HepG2 (cell line): Measurements from ENCODE around the gene FOXE3. TPM values are rescaled to one million over a fixed set of nuclear protein-coding genes. Genes with fewer than 3 reads are reported as not detected.

ENCODE experiments used
- BORCS8-MEF2B ChIP-seq: sonication (generic); formaldehyde crosslinking; IDR thresholded peaks from 2 replicates; pipeline ENCODE4 v1.8.0; 2022; ENCODE audit warnings: mild to moderate bottlenecking, missing genetic modification reagents
- CREB1 ChIP-seq, 2 experiments: fragments of 450-650 bp in 1 of 2; IDR thresholded peaks; 2 replicates each; pipeline ENCODE4 v1.6.1; 2016 to 2017; ENCODE audit warnings: control low read depth in 1 of 2, mild to moderate bottlenecking in 1 of 2, missing compliant biosample characterization in 1 of 2, missing genetic modification characterization in 1 of 2
- GABPB1 ChIP-seq: IDR thresholded peaks from 2 replicates; pipeline ENCODE4 v1.6.1; 2016; ENCODE audit warnings: mild to moderate bottlenecking, missing genetic modification reagents, moderate library complexity, missing compliant biosample characterization
- GTF3A ChIP-seq: sonication (generic); formaldehyde crosslinking; conservative IDR thresholded peaks from 2 replicates; pipeline ENCODE4 v1.4.0; 2020; ENCODE audit warnings: mild to moderate bottlenecking, missing genetic modification reagents
- HOXA3 ChIP-seq: sonication (generic); formaldehyde crosslinking; IDR thresholded peaks from 2 replicates; pipeline ENCODE4 v1.5.0; 2020; ENCODE audit warnings: missing genetic modification reagents
- JUND ChIP-seq: sonication (generic); formaldehyde crosslinking; IDR thresholded peaks from 2 replicates; pipeline ENCODE4 v1.8.0; 2022; ENCODE audit warnings: mild to moderate bottlenecking, missing genetic modification reagents
- MTA3 ChIP-seq: sonication (generic); formaldehyde crosslinking; IDR thresholded peaks from 2 replicates; pipeline ENCODE4 v1.4.0; 2020; ENCODE audit warnings: missing genetic modification reagents
- MTF1 ChIP-seq: sonication (generic); formaldehyde crosslinking; IDR thresholded peaks from 2 replicates; pipeline ENCODE4 v1.5.0; 2020; ENCODE audit warnings: missing genetic modification reagents
- SMC3 ChIP-seq: IDR thresholded peaks from 2 replicates; pipeline ENCODE4 v1.6.1; 2011; ENCODE audit warnings: low read length, improper control_type of control experiment
- SUZ12 ChIP-seq: fragments of 150-350 bp; IDR thresholded peaks from 2 replicates; pipeline ENCODE4 v1.6.1; 2014; ENCODE audit warnings: low read depth, low read length
- TOE1 ChIP-seq: sonication (generic); formaldehyde crosslinking; IDR thresholded peaks from 2 replicates; pipeline ENCODE4 v1.4.0; 2020; ENCODE audit warnings: mild to moderate bottlenecking, missing genetic modification reagents
- ZBTB34 ChIP-seq: sonication (generic); formaldehyde crosslinking; IDR thresholded peaks from 2 replicates; pipeline ENCODE4 v1.8.0; 2022; ENCODE audit warnings: mild to moderate bottlenecking, missing genetic modification reagents
- ZNF451 ChIP-seq: sonication (generic); formaldehyde crosslinking; IDR thresholded peaks from 2 replicates; pipeline ENCODE4 v1.5.0; 2020; ENCODE audit warnings: mild to moderate bottlenecking, missing genetic modification reagents
- ZNF724P ChIP-seq: sonication (generic); formaldehyde crosslinking; IDR thresholded peaks from 2 replicates; pipeline ENCODE4 v1.8.0; 2022; ENCODE audit warnings: missing genetic modification reagents, borderline replicate concordance
- ZNF891 ChIP-seq: sonication (generic); formaldehyde crosslinking; IDR thresholded peaks from 2 replicates; pipeline ENCODE4 v1.5.0; 2020; ENCODE audit warnings: mild to moderate bottlenecking, missing genetic modification reagents
- ZSCAN29 ChIP-seq: sonication (generic); formaldehyde crosslinking; conservative IDR thresholded peaks from 2 replicates; pipeline ENCODE4 v1.4.0; 2020; ENCODE audit warnings: mild to moderate bottlenecking, missing genetic modification reagents
- ZZZ3 ChIP-seq: sonication (generic); formaldehyde crosslinking; IDR thresholded peaks from 2 replicates; pipeline ENCODE4 v1.4.0; 2020; ENCODE audit warnings: missing genetic modification reagents, mild to moderate bottlenecking, borderline replicate concordance
- polyA plus RNA-seq, 8 experiments: library from polyadenylated mRNA; depleted of rRNA in 3 of 8; stranded (reverse) in 7 of 8; unstranded in 1 of 8; fragments of >200 nt; fragmentation: Illumina TruSeq in 4 of 8; extraction: Trizol in 4 of 8; gene quantifications; 2 replicates each; pipeline versions ENCODE4 v1.2.1 to v1.2.3, GENCODE V29; 2011 to 2016; ENCODE audit warnings: low read depth in 4 of 8, missing spikeins in 1 of 8, mixed read lengths in 1 of 8; ENCODE audit not compliant: insufficient read depth in 1 of 8
- total RNA-seq, 5 experiments: library from RNA; depleted of rRNA; stranded (reverse); fragments of >200 nt; fragmentation: Illumina TruSeq; extraction: Trizol; gene quantifications; 2 replicates each; pipeline ENCODE4 v1.2.3, GENCODE V29; 2016; ENCODE audit warnings: low read depth in 1 of 5
- TF ChIP-seq, protein P1 (sequence below): sonication (generic); formaldehyde crosslinking; IDR thresholded peaks from 2 replicates; pipeline ENCODE4 v1.4.0; 2020; ENCODE audit warnings: missing genetic modification reagents, borderline replicate concordance
- TF ChIP-seq, protein P2 (sequence below): sonication (generic); formaldehyde crosslinking; IDR thresholded peaks from 2 replicates; pipeline ENCODE4 v1.5.1; 2020; ENCODE audit warnings: missing genetic modification reagents, mild to moderate bottlenecking, borderline replicate concordance
- TF ChIP-seq, protein P3 (sequence below): IDR thresholded peaks from 2 replicates; pipeline ENCODE4 v1.6.1; 2016; ENCODE audit warnings: missing compliant biosample characterization, missing genetic modification reagents, borderline replicate concordance
- TF ChIP-seq, protein P4 (sequence below): IDR thresholded peaks from 2 replicates; pipeline ENCODE4 v1.6.1; 2012; ENCODE audit warnings: inconsistent platforms

FOXE3 gene
- total and polyA plus RNA-seq, 2 of the 13 experiments (the other 11 are each of a cell fraction or from before 2014, with no cell fraction given) = not detected

GRCh38 chr1:47436304-47436978 is 20.4 kb downstream of the FOXE3 start (continued):
- peak; percentile 69; the same call in 1 of the 2 replicates for TF ChIP-seq BORCS8-MEF2B
- TF ChIP-seq, protein P1, sequence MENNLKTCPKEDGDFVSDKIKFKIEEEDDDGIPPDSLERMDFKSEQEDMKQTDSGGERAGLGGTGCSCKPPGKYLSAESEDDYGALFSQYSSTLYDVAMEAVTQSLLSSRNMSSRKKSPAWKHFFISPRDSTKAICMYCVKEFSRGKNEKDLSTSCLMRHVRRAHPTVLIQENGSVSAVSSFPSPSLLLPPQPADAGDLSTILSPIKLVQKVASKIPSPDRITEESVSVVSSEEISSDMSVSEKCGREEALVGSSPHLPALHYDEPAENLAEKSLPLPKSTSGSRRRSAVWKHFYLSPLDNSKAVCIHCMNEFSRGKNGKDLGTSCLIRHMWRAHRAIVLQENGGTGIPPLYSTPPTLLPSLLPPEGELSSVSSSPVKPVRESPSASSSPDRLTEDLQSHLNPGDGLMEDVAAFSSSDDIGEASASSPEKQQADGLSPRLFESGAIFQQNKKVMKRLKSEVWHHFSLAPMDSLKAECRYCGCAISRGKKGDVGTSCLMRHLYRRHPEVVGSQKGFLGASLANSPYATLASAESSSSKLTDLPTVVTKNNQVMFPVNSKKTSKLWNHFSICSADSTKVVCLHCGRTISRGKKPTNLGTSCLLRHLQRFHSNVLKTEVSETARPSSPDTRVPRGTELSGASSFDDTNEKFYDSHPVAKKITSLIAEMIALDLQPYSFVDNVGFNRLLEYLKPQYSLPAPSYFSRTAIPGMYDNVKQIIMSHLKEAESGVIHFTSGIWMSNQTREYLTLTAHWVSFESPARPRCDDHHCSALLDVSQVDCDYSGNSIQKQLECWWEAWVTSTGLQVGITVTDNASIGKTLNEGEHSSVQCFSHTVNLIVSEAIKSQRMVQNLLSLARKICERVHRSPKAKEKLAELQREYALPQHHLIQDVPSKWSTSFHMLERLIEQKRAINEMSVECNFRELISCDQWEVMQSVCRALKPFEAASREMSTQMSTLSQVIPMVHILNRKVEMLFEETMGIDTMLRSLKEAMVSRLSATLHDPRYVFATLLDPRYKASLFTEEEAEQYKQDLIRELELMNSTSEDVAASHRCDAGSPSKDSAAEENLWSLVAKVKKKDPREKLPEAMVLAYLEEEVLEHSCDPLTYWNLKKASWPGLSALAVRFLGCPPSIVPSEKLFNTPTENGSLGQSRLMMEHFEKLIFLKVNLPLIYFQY = peak; percentile 29; the same call in 1 of the 2 replicates
- TF ChIP-seq, protein P2, sequence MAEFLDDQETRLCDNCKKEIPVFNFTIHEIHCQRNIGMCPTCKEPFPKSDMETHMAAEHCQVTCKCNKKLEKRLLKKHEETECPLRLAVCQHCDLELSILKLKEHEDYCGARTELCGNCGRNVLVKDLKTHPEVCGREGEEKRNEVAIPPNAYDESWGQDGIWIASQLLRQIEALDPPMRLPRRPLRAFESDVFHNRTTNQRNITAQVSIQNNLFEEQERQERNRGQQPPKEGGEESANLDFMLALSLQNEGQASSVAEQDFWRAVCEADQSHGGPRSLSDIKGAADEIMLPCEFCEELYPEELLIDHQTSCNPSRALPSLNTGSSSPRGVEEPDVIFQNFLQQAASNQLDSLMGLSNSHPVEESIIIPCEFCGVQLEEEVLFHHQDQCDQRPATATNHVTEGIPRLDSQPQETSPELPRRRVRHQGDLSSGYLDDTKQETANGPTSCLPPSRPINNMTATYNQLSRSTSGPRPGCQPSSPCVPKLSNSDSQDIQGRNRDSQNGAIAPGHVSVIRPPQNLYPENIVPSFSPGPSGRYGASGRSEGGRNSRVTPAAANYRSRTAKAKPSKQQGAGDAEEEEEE (CRISPR knock-in tag) = 0 out of 2 replicates have a peak, but pooled peaks have one; percentile 41
- no peak for TF ChIP-seq JUND (CRISPR knock-in tag)
- peak; percentile 52; the same call in 1 of the 2 replicates for TF ChIP-seq GABPB1 (CRISPR knock-in tag)
- no peak for TF ChIP-seq SUZ12
- TF ChIP-seq, protein P3, sequence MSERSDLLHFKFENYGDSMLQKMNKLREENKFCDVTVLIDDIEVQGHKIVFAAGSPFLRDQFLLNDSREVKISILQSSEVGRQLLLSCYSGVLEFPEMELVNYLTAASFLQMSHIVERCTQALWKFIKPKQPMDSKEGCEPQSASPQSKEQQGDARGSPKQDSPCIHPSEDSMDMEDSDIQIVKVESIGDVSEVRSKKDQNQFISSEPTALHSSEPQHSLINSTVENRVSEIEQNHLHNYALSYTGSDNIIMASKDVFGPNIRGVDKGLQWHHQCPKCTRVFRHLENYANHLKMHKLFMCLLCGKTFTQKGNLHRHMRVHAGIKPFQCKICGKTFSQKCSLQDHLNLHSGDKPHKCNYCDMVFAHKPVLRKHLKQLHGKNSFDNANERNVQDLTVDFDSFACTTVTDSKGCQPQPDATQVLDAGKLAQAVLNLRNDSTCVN (CRISPR knock-in tag) = no peak
- 0 out of 2 replicates have a peak, but pooled peaks have one; percentile 77 for TF ChIP-seq ZSCAN29
- TF ChIP-seq ZZZ3 = peak; percentile 43; the same call in 1 of the 2 replicates
- no peak for TF ChIP-seq TOE1 (CRISPR knock-in tag)
- TF ChIP-seq MTF1 (CRISPR knock-in tag) = no peak
- TF ChIP-seq HOXA3 = 0 out of 2 replicates have a peak, but pooled peaks have one; percentile 35
- no peak for TF ChIP-seq ZBTB34
- TF ChIP-seq ZNF451 (CRISPR knock-in tag) = no peak; the same call in 1 of the 2 replicates
- TF ChIP-seq, protein P4, sequence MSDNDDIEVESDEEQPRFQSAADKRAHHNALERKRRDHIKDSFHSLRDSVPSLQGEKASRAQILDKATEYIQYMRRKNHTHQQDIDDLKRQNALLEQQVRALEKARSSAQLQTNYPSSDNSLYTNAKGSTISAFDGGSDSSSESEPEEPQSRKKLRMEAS = peak; percentile 21; the same call in 1 of the 2 replicates
- no peak for TF ChIP-seq MTA3 (CRISPR knock-in tag)
- no peak; the same call in 1 of the 2 replicates for TF ChIP-seq SMC3
- TF ChIP-seq ZNF891 (CRISPR knock-in tag) = no peak
- no peak for TF ChIP-seq ZNF724P (CRISPR knock-in tag)
- TF ChIP-seq GTF3A (CRISPR knock-in tag) = peak; percentile 83; the same call in 1 of the 2 replicates
- TF ChIP-seq CREB1 (IDR thresholded peaks at IDR 0.05) = no peak
- TF ChIP-seq CREB1 (CRISPR knock-in tag; IDR thresholded peaks at IDR 0.05) = 0 out of 2 replicates have a peak, but pooled peaks have one; percentile 40
